ENCODE measurements around the gene C11orf87.

The C11orf87 gene

GRCh38 chr11:109454857-109455256 lies 32.9 kb downstream of the C11orf87 start:
- DNase-seq, result no peak
